ENCODE results near the gene C12orf57. TPM values are rescaled to one million over a fixed set of nuclear protein-coding genes. Genes with fewer than 3 reads are reported as not detected.
A peak's percentile ranks its signal among the peaks of the same experiment; 100 is the strongest.
"Not testable (repeated sequence)": the region's sequence is repeated elsewhere in the genome, so short reads cannot be mapped to it uniquely, and the experiment has no call there.

C12orf57 gene
- total RNA-seq, 4 donors from 2014 or later: 175 to 220 (median 183) TPM

GRCh38 chr12:6905414-6906040 is 38.3 kb upstream of the C12orf57 start:
- Histone ChIP-seq H3K27ac (peak overlapping the region; percentile 69 to 82 (median 78)), H3K27me3 (no peaks in the 10 kb centered on the region), H3K4me1 (peaks cover 9 to 12% of the 10 kb centered on the region in 2 donors), H3K4me3 (peak overlapping the region; percentile 67 to 91 (median 81)), H3K36me3 (no peaks in the 10 kb centered on the region), H3K9me3 (no peaks in the 10 kb centered on the region)
- no peak for TF ChIP-seq POLR2A (IDR thresholded peaks at IDR 0.05)
- in situ Hi-C loops (cut with MboI; ENCODE audit: low sequenced_read_pairs in 4 of 4): loop anchor here in 1 of 4 donors (25.0 kb wide), 1 partner anchor 207 kb away; the partner anchor contains the start of gene C1RL
- no peak for ATAC-seq
- DNase-seq: no peak
- intact Hi-C loops (cut with DNase I; ENCODE audit: low total_unique reads): no loop called here

DNA sequence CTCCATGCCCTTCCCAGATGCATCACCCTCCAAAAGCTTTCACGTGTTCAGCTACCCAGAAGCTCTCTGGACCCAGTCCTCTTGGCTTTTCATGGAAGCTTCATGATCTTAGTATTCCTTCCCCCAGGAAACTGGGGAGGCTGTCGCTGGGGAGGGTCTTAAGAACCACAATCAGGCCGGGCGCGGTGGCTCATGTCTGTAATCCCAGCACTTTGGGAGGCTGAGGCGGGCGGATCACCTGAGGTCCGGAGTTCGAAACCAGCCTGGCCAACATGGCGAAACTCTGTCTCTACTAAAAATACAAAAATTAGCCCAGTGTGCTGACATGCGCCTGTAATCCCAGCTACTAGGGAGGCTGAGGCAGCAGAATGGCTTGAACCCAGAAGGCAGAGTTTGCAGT is 35.7 kb upstream of the C12orf57 start:
- in situ Hi-C loops (cut with MboI; ENCODE audit: low sequenced_read_pairs in 4 of 4): loop anchor here in 1 of 4 donors (25.0 kb wide), 1 partner anchor 204 kb away; the partner anchor contains the start of gene C1RL
- ATAC-seq; H3K4me3 ChIP-seq; H3K27ac ChIP-seq; H3K36me3 ChIP-seq; intact Hi-C loops (cut with DNase I; ENCODE audit: low total_unique reads); H3K9me3 ChIP-seq; H3K27me3 ChIP-seq; DNase-seq: not testable (repeated sequence)
- peaks cover 9 to 12% of the 10 kb centered on the region in 2 donors for H3K4me1 ChIP-seq

GRCh38 chr12:6909421-6910145 is 34.2 kb upstream of the C12orf57 start:
- Histone ChIP-seq H3K36me3 (no peaks in the 10 kb centered on the region), H3K9me3 (no peaks in the 10 kb centered on the region), H3K27ac (no peak overlapping the region), H3K27me3 (peaks cover 6 to 12% (median 7%) of the 10 kb centered on the region in 3 donors), H3K4me1 (peaks cover 8 to 11% of the 10 kb centered on the region in 2 donors), H3K4me3 (no peak overlapping the region)
- intact Hi-C loops (cut with DNase I; ENCODE audit: low total_unique reads): no loop called here
- DNase-seq (no peak), ATAC-seq (no peak)
- in situ Hi-C loops (cut with MboI; ENCODE audit: low sequenced_read_pairs in 4 of 4): loop anchor here in 1 of 4 donors (25.0 kb wide), 1 partner anchor 203 kb away; the partner anchor contains the start of gene C1RL
- no peak for TF ChIP-seq POLR2A (IDR thresholded peaks at IDR 0.05)
- no peak for TF ChIP-seq CTCF (IDR thresholded peaks at IDR 0.05 in 4 of 5, conservative IDR thresholded peaks at IDR 0.05 in 1 of 5)

DNA sequence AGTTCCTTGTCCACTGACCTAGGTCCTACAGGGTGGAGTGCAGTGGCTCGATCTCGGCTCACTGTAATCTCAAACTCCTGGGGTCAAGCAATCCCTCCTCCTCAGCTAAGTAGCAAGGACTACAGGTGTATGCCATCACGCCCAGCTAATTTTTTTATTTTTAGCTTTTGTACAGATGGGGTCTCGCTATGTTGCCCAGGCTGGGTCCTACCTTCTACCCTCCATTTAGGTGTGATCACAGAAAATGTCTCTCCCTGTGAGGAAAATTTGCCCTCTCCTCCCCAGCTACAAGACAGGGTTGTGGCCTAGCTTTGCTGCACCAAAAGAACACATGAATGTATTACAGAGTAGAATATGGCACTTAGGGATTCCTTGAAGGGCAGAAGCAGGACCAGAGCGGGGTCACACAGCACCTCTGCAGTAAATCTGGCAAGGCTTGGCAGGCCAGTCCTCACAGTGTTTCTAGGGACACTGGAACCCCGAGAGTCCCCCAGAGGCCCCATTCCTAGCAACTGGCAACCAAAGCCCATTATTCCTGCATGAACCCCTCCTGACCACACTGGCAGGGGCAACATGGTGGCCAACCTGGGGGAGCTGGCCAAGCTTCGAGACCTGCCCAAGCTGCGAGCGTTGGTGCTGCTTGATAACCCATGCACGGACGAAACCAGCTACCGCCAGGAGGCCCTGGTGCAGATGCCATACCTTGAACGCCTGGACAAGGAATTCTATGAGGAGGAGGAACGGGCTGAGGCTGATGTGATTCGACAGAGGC is 31.5 kb upstream of the C12orf57 start:
- in situ Hi-C loops (cut with MboI; ENCODE audit: low sequenced_read_pairs in 4 of 4): loop anchor here in 1 of 4 donors (25.0 kb wide), 1 partner anchor 200 kb away; the partner anchor contains the start of gene C1RL
- intact Hi-C loops (cut with DNase I; ENCODE audit: low total_unique reads): no loop called here
- no peak overlapping the region for H3K27ac ChIP-seq
- no peaks in the 10 kb centered on the region for H3K9me3 ChIP-seq
- no peak overlapping the region for H3K4me3 ChIP-seq
- TF ChIP-seq POLR2A (IDR thresholded peaks at IDR 0.05): no peak
- no peak for TF ChIP-seq CTCF (IDR thresholded peaks at IDR 0.05 in 4 of 5, conservative IDR thresholded peaks at IDR 0.05 in 1 of 5)
- H3K36me3 ChIP-seq: no peaks in the 10 kb centered on the region
- ATAC-seq (no peak), DNase-seq (no peak)
- peaks cover 9 to 11% of the 10 kb centered on the region in 2 donors for H3K4me1 ChIP-seq
- peaks cover 14 to 20% (median 17%) of the 10 kb centered on the region in 3 donors for H3K27me3 ChIP-seq

DNA sequence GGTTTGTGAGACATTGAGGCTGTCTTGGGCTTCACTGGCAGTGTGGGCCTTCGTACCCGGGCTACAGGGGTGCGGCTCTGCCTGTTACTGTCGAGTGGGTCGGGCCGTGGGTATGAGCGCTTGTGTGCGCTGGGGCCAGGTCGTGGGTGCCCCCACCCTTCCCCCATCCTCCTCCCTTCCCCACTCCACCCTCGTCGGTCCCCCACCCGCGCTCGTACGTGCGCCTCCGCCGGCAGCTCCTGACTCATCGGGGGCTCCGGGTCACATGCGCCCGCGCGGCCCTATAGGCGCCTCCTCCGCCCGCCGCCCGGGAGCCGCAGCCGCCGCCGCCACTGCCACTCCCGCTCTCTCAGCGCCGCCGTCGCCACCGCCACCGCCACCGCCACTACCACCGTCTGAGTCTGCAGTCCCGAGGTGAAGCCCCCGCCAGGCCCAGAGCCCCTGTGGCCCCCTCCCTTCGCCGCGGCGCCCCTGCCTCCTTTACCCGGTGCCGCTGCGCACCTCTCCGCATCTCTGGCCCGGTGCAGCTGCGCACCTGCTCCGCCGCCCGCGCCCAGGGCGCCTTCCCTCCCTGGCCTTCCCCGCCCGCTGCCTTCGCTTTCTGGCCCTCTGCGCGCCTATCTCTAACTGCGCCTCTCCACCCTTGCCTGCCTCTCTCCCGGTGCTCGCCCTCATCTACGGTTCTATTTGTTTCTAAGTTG is 29.4 kb upstream of the C12orf57 start, which contains the start of gene ENO2:
Gene ENO2, plus strand, starts transcription at position 335 of the 701 bp plus-strand sequence. CDS start 1,253 bp downstream, outside the sequence.
- ATAC-seq: peak; percentile 69 to 75
- peak; percentile 42 to 56 for DNase-seq
- in situ Hi-C loops (cut with MboI; ENCODE audit: low sequenced_read_pairs in 4 of 4) (loop anchor here in 1 of 4 donors (25.0 kb wide), 1 partner anchor 198 kb away; the partner anchor contains the start of gene C1RL), intact Hi-C loops (cut with DNase I; ENCODE audit: low total_unique reads) (no loop called here)
- Histone ChIP-seq H3K27me3 (peaks cover 14 to 20% (median 17%) of the 10 kb centered on the region in 3 donors), H3K27ac (peak within 1 kb of the TSS; percentile 53 to 72 (median 62)), H3K9me3 (no peaks in the 10 kb centered on the region), H3K36me3 (no peaks in the 10 kb centered on the region), H3K4me1 (peaks cover 9 to 11% of the 10 kb centered on the region in 2 donors), H3K4me3 (peak within 1 kb of the TSS; percentile 60 to 88 (median 66))
- TF ChIP-seq CTCF (IDR thresholded peaks at IDR 0.05 in 4 of 5, conservative IDR thresholded peaks at IDR 0.05 in 1 of 5): no peak
- peak; percentile 14 to 36 for TF ChIP-seq POLR2A (IDR thresholded peaks at IDR 0.05)

Data from gastrocnemius medialis (tissue), 4 donors.